Measurements from ENCODE around the gene GLI1.

- no peak for TF ChIP-seq RARA (CRISPR knock-in tag; IDR thresholded peaks at IDR 0.05)
- TF ChIP-seq ZNF333 (CRISPR knock-in tag; IDR thresholded peaks at IDR 0.05; ENCODE audit: borderline replicate concordance) = no peak
- TF ChIP-seq HOXA7 (CRISPR knock-in tag; IDR thresholded peaks at IDR 0.05) = no peak
- TF ChIP-seq ZNF30 (CRISPR knock-in tag; IDR thresholded peaks at IDR 0.05) = no peak
- TF ChIP-seq, protein P1, sequence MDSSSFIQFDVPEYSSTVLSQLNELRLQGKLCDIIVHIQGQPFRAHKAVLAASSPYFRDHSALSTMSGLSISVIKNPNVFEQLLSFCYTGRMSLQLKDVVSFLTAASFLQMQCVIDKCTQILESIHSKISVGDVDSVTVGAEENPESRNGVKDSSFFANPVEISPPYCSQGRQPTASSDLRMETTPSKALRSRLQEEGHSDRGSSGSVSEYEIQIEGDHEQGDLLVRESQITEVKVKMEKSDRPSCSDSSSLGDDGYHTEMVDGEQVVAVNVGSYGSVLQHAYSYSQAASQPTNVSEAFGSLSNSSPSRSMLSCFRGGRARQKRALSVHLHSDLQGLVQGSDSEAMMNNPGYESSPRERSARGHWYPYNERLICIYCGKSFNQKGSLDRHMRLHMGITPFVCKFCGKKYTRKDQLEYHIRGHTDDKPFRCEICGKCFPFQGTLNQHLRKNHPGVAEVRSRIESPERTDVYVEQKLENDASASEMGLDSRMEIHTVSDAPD (CRISPR knock-in tag; IDR thresholded peaks at IDR 0.05) = no peak
- TF ChIP-seq MXD1 (CRISPR knock-in tag; IDR thresholded peaks at IDR 0.05) = no peak
Measured at GRCh38 chr12:57516617-57517153, 57.1 kb downstream of the GLI1 start.

Measured in HepG2 (cell line).